ENCODE results near the gene CELA2A. TPM values are rescaled to one million over a fixed set of nuclear protein-coding genes. Genes with fewer than 3 reads are reported as not detected.

CELA2A gene
- total and polyA plus RNA-seq, 9 of the 15 experiments (the other 6 are each of a cell fraction or from before 2014, with no cell fraction given) = 0.62 TPM; not detected in 8

DNA sequence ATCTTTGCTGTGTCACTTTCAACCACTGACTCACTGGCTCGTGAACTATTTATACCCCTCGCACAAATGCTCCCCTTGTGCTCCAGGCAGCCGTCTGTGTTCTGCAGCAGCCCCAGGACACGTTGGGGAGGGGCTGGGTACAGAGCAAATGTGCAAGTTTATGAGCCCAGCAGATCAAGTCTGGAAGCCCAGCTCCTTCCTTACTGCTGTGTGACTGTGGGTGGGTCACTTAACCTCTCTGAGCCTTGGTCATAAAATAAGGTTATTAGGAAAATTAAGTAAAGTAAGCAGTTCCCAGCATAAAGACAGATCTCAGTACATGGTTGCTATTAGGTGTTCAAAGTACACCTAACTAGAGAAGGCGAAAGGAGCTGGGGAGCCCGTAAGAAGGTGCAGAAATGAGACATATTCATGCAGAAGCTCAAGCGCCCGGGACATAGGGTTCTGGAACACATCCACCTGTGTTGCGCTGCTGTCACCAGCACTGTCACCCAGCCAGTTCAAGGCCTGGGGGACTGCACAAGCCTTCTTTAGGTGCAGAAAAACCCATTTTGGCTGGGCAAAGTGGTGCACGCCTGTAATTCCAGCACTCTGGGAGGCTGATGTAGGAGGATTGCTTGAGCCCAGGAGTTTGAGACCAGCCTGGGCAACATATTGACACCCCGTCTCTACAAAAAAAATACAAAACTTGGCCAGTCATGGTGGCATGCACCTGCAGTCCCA is 33.0 kb upstream of the CELA2A start (continued):
- TF ChIP-seq, protein P1, sequence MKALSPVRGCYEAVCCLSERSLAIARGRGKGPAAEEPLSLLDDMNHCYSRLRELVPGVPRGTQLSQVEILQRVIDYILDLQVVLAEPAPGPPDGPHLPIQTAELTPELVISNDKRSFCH (CRISPR knock-in tag; IDR thresholded peaks at IDR 0.05) = no peak
- TF ChIP-seq, protein P1 (tag; IDR thresholded peaks at IDR 0.05) = no peak
- TF ChIP-seq CBX1 (IDR thresholded peaks at IDR 0.05; ENCODE audit: low read depth) (peak; percentile 76), HIVEP1 (CRISPR knock-in tag; IDR thresholded peaks at IDR 0.05) (no peak), MEF2D (tag; conservative IDR thresholded peaks at IDR 0.05; ENCODE audit: low read depth) (0 out of 2 replicates have a peak, but pooled peaks have one; percentile 46), RCOR1 (IDR thresholded peaks at IDR 0.05; ENCODE audit: borderline replicate concordance in 1 of 2, low read depth in 2 of 2, low read length in 2 of 2) (peak; percentile 26 to 78; a peak in 2 of 4 replicates), CHCHD3 (CRISPR knock-in tag; IDR thresholded peaks at IDR 0.05) (no peak), CBX5 (IDR thresholded peaks at IDR 0.05; ENCODE audit: borderline replicate concordance, low read depth) (no peak), CHD4 (IDR thresholded peaks at IDR 0.05; ENCODE audit: insufficient read depth, insufficient replicate concordance, low read depth, low read length, poor library complexity, severe bottlenecking) (peak; percentile 40), ZC3H11A (IDR thresholded peaks at IDR 0.05; ENCODE audit: low read depth, low read length) (no peak), TAL1 (IDR thresholded peaks at IDR 0.05) (no peak), SMAD4 (CRISPR knock-in tag; conservative IDR thresholded peaks at IDR 0.05) (no peak), ASH1L (IDR thresholded peaks at IDR 0.05; ENCODE audit: borderline replicate concordance, low read depth, partially characterized antibody) (no peak), PYGO2 (tag; IDR thresholded peaks at IDR 0.05) (no peak), ADNP (tag; IDR thresholded peaks at IDR 0.05) (peak; percentile 88), KDM1A (IDR thresholded peaks at IDR 0.05) (peak; percentile 88 to 94), ZNF384 (IDR thresholded peaks at IDR 0.05; ENCODE audit: low read depth, low read length) (no peak), ZNF316 (IDR thresholded peaks at IDR 0.05) (0 out of 2 replicates have a peak, but pooled peaks have one; percentile 1), BRD9 (IDR thresholded peaks at IDR 0.05; ENCODE audit: low read depth, partially characterized antibody) (peak; percentile 53), RBM25 (IDR thresholded peaks at IDR 0.05; ENCODE audit: low read depth, low read length, severe bottlenecking) (peak; percentile 99), TEAD2 (tag; IDR thresholded peaks at IDR 0.05) (no peak), MYBL2 (IDR thresholded peaks at IDR 0.05; ENCODE audit: low read depth) (no peak), MYBL2 (CRISPR knock-in tag; IDR thresholded peaks at IDR 0.05; ENCODE audit: borderline replicate concordance) (no peak), TBP (optimal IDR thresholded peaks at IDR 0.05; ENCODE audit: low read depth, low read length) (no peak)

Measured in K562 (cell line).